Measurements from ENCODE around the gene PRAMEF20. TPM values are rescaled to one million over a fixed set of nuclear protein-coding genes. Genes with fewer than 3 reads are reported as not detected.

The PRAMEF20 gene
- polyA plus RNA-seq, 2 of the 4 experiments (the other 2 are of a cell fraction): not detected

DNA sequence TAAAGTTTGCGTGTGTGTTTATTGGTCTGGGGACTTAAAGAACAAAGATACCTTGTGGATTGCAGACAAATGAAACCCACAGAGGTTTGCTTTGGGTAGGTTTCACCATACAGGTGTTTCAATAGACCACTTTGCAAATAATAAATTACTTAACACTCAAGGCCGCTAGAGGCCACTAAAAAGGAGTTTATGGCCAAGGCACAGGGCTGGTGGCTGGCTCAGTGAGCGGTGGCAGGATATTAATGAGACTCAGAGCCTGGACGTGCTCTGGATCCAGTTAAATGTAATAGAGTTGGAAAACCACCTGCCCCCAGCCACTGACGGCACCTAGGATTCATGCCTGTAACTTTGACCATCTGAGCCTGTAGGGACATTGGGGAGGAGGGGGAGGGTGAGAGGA, 59.1 kb downstream of the PRAMEF20 start:
- Histone ChIP-seq H3K9me3 (no peaks in the 10 kb centered on the region), H3K27ac (no peak overlapping the region), H3K4me2 (no peak overlapping the region), H3K4me3 (no peak overlapping the region), H3K4me1 (no peaks in the 10 kb centered on the region)
- POLR2A ChIA-PET: no interaction called here
- TF ChIP-seq EP300 (IDR thresholded peaks at IDR 0.05): no peak
- 0 out of 5 replicates have a peak, but pooled peaks of 1 of the 2 experiments have one; percentile 13 for TF ChIP-seq RAD21 (conservative IDR thresholded peaks at IDR 0.05 in 1 of 2, IDR thresholded peaks at IDR 0.05 in 1 of 2)
- FAIRE-seq (no peak), DNase-seq (ENCODE audit: low read depth in 1 of 2, low spot score in 1 of 2) (peak; percentile 5 to 10), ATAC-seq (peak; percentile 39 to 52; a peak in 2 of 6 replicates)
- CTCF ChIA-PET: no interaction called here
- under 1% methylated on average over 5 of the region's 5 CpGs for WGBS (ENCODE audit: missing lambda C conversion rate)

Other genes starting within 250 kb of the PRAMEF20 start
- gene HNRNPCL4, start 244.8 kb upstream of the PRAMEF20 start, polyA plus RNA-seq (2011; rRNA removed): not detected in 2 replicates
- gene HNRNPCL4, start 244.8 kb upstream of the PRAMEF20 start, polyA plus RNA-seq (2017; fragmentation: RNase III; extraction: RNeasy Plus Mini Kit Qiagen cat#74134 plus additional on column Dnase treatment): not detected in 3 replicates
- gene PRAMEF9, start 238.6 kb upstream of the PRAMEF20 start, polyA plus RNA-seq (2011; rRNA removed): not detected in 2 replicates
- not detected in 3 replicates for gene PRAMEF9, start 238.6 kb upstream of the PRAMEF20 start, polyA plus RNA-seq (2017; fragmentation: RNase III; extraction: RNeasy Plus Mini Kit Qiagen cat#74134 plus additional on column Dnase treatment)
- gene PRAMEF13, start 209.0 kb upstream of the PRAMEF20 start, polyA plus RNA-seq (2011; rRNA removed): not detected in 2 replicates
- gene PRAMEF13, start 209.0 kb upstream of the PRAMEF20 start, polyA plus RNA-seq (2017; fragmentation: RNase III; extraction: RNeasy Plus Mini Kit Qiagen cat#74134 plus additional on column Dnase treatment): not detected in 3 replicates
- not detected in 2 replicates for gene PRAMEF18, start 184.3 kb upstream of the PRAMEF20 start, polyA plus RNA-seq (2011; rRNA removed)
- gene PRAMEF18, start 184.3 kb upstream of the PRAMEF20 start, polyA plus RNA-seq (2017; fragmentation: RNase III; extraction: RNeasy Plus Mini Kit Qiagen cat#74134 plus additional on column Dnase treatment): not detected in 3 replicates
- not detected in 2 replicates for gene PRAMEF5, start 156.3 kb upstream of the PRAMEF20 start, polyA plus RNA-seq (2011; rRNA removed)
- gene PRAMEF5, start 156.3 kb upstream of the PRAMEF20 start, polyA plus RNA-seq (2017; fragmentation: RNase III; extraction: RNeasy Plus Mini Kit Qiagen cat#74134 plus additional on column Dnase treatment): not detected in 3 replicates
- not detected in 2 replicates for gene PRAMEF8, start 125.3 kb upstream of the PRAMEF20 start, polyA plus RNA-seq (2011; rRNA removed)
- not detected in 3 replicates for gene PRAMEF8, start 125.3 kb upstream of the PRAMEF20 start, polyA plus RNA-seq (2017; fragmentation: RNase III; extraction: RNeasy Plus Mini Kit Qiagen cat#74134 plus additional on column Dnase treatment)
- not detected in 2 replicates for gene PRAMEF33, start 106.9 kb upstream of the PRAMEF20 start, polyA plus RNA-seq (2011; rRNA removed)
- not detected in 3 replicates for gene PRAMEF33, start 106.9 kb upstream of the PRAMEF20 start, polyA plus RNA-seq (2017; fragmentation: RNase III; extraction: RNeasy Plus Mini Kit Qiagen cat#74134 plus additional on column Dnase treatment)
- gene PRAMEF15, start 94.9 kb upstream of the PRAMEF20 start, polyA plus RNA-seq (2011; rRNA removed): not detected in 2 replicates
- not detected in 3 replicates for gene PRAMEF15, start 94.9 kb upstream of the PRAMEF20 start, polyA plus RNA-seq (2017; fragmentation: RNase III; extraction: RNeasy Plus Mini Kit Qiagen cat#74134 plus additional on column Dnase treatment)
- gene PRAMEF14, start 63.3 kb upstream of the PRAMEF20 start, polyA plus RNA-seq (2011; rRNA removed): not detected in 2 replicates
- gene PRAMEF14, start 63.3 kb upstream of the PRAMEF20 start, polyA plus RNA-seq (2017; fragmentation: RNase III; extraction: RNeasy Plus Mini Kit Qiagen cat#74134 plus additional on column Dnase treatment): not detected in 3 replicates
- not detected in 2 replicates for gene PRAMEF19, start 38.5 kb upstream of the PRAMEF20 start, polyA plus RNA-seq (2011; rRNA removed)
- gene PRAMEF19, start 38.5 kb upstream of the PRAMEF20 start, polyA plus RNA-seq (2017; fragmentation: RNase III; extraction: RNeasy Plus Mini Kit Qiagen cat#74134 plus additional on column Dnase treatment): not detected in 3 replicates
- not detected in 2 replicates for gene PRAMEF17, start 20.8 kb upstream of the PRAMEF20 start, polyA plus RNA-seq (2011; rRNA removed)
- gene PRAMEF17, start 20.8 kb upstream of the PRAMEF20 start, polyA plus RNA-seq (2017; fragmentation: RNase III; extraction: RNeasy Plus Mini Kit Qiagen cat#74134 plus additional on column Dnase treatment): not detected in 3 replicates
- 0.04 TPM in 1 of 2 replicates, not detected in the other for gene LRRC38, start 103.6 kb downstream of the PRAMEF20 start, polyA plus RNA-seq (2011; rRNA removed)
- gene LRRC38, start 103.6 kb downstream of the PRAMEF20 start, polyA plus RNA-seq (2017; fragmentation: RNase III; extraction: RNeasy Plus Mini Kit Qiagen cat#74134 plus additional on column Dnase treatment): not detected in 3 replicates
- not detected in 2 replicates for gene PDPN, start 173.4 kb downstream of the PRAMEF20 start, polyA plus RNA-seq (2011; rRNA removed)
- not detected in 3 replicates for gene PDPN, start 173.4 kb downstream of the PRAMEF20 start, polyA plus RNA-seq (2017; fragmentation: RNase III; extraction: RNeasy Plus Mini Kit Qiagen cat#74134 plus additional on column Dnase treatment)

Data from A549 (cell line).